GM12878 (cell line): ENCODE measurements around the gene AGPAT2. TPM values are rescaled to one million over a fixed set of nuclear protein-coding genes. Genes with fewer than 3 reads are reported as not detected.

Experiments used
- BCL11A ChIP-seq: IDR thresholded peaks from 2 replicates; pipeline ENCODE4 v1.6.1; 2011; ENCODE audit warnings: low read depth, low read length
- CREB1 ChIP-seq: IDR thresholded peaks from 2 replicates; pipeline ENCODE4 v1.6.1; 2012; ENCODE audit warnings: low read depth, mild to moderate bottlenecking, inconsistent platforms
- CUX1 ChIP-seq: IDR thresholded peaks from 2 replicates; pipeline ENCODE4 v1.6.1; 2012; ENCODE audit warnings: improper control_type of control experiment, low read depth, low read length; ENCODE audit not compliant: insufficient replicate concordance
- FOS ChIP-seq: IDR thresholded peaks from 3 replicates; pipeline ENCODE4 v1.6.1; 2011; ENCODE audit warnings: borderline replicate concordance; ENCODE audit not compliant: insufficient read length; ENCODE audit errors: extremely low read depth
- IKZF2 ChIP-seq, 2 experiments: fragments of 450-650 bp; IDR thresholded peaks; 2 replicates each; pipeline ENCODE4 v1.6.1; 2017; ENCODE audit warnings: mild to moderate bottlenecking in 2 of 2, moderate library complexity in 2 of 2
- RFX5 ChIP-seq: IDR thresholded peaks from 2 replicates; pipeline ENCODE4 v1.6.1; 2011; ENCODE audit warnings: low read depth, low read length, improper control_type of control experiment
- ZBTB4 ChIP-seq: fragments of 450-650 bp; formaldehyde crosslinking; IDR thresholded peaks from 2 replicates; pipeline ENCODE4 v1.4.0; 2022; ENCODE audit warnings: mild to moderate bottlenecking, moderate library complexity
- polyA plus RNA-seq, 11 experiments: library from polyadenylated mRNA; depleted of rRNA in 4 of 11; unstranded in 6 of 11; stranded (reverse) in 5 of 11; fragments of >200 nt; fragmentation: Nextera tagmentation in 4 of 11; fragmentation: Illumina TruSeq in 1 of 11; extraction: Ambion mirVana in 4 of 11; extraction: Trizol in 1 of 11; gene quantifications; 1 replicate in 1 of 11; 2 replicates in 10 of 11; pipeline versions ENCODE4 v1.2.1 to v1.2.3, GENCODE V29; 2011 to 2016; ENCODE audit warnings: inconsistent platforms in 2 of 11, missing spikeins in 2 of 11, low read depth in 1 of 11
- total RNA-seq, 4 experiments: library from RNA; depleted of rRNA in 3 of 4; stranded (reverse); fragments of >200 nt in 3 of 4; fragmentation: Illumina TruSeq in 1 of 4; extraction: Trizol in 1 of 4; gene quantifications; 2 replicates each; pipeline versions ENCODE4 v1.2.1 to v1.2.3, GENCODE V29; 2013 to 2021

Gene AGPAT2
- total and polyA plus RNA-seq, 10 of the 15 experiments (the other 5 are each of a cell fraction or from before 2014, with no cell fraction given) = 0.10 to 28.5 (median 18.2) TPM

- TF ChIP-seq CUX1 = no peak
- no peak for TF ChIP-seq BCL11A
- TF ChIP-seq IKZF2 (IDR thresholded peaks at IDR 0.05) = no peak
- TF ChIP-seq FOS = no peak
- no peak for TF ChIP-seq ZBTB4 (CRISPR knock-in tag)
- no peak for TF ChIP-seq CREB1
- TF ChIP-seq RFX5 = no peak
- TF ChIP-seq, all 136 proteins: peak for 0
Measured at GRCh38 chr9:136735812-136736480, 48.7 kb upstream of the AGPAT2 start (continued).
